Karpas-422 (cell line): ENCODE measurements around the gene TRPM3. TPM values are rescaled to one million over a fixed set of nuclear protein-coding genes. Genes with fewer than 3 reads are reported as not detected.

ENCODE experiments used
- DNase-seq: peaks from one replicate; pipeline ENCODE4 v3.0.0-alpha.2; 2015
- H2AFZ ChIP-seq: fragments of 200-600 bp; sonication (generic); 2 replicates; pipeline ENCODE4 v1.6.1; 2014; ENCODE audit warnings: antibody characterized with exemption, low read length, mixed read lengths
- H3K27ac ChIP-seq: fragments of 200-600 bp; sonication (generic); 2 replicates; pipeline ENCODE4 v1.5.1; 2014; ENCODE audit warnings: mild to moderate bottlenecking, low read length, moderate library complexity
- H3K27me3 ChIP-seq: fragments of 200-600 bp; sonication (generic); 2 replicates; pipeline ENCODE4 v1.6.1; 2014; ENCODE audit warnings: low read length, mixed read lengths
- H3K36me3 ChIP-seq: fragments of 200-600 bp; sonication (generic); 2 replicates; pipeline ENCODE4 v1.6.1; 2014; ENCODE audit warnings: low read length, mixed read lengths; ENCODE audit not compliant: insufficient read depth
- H3K4me1 ChIP-seq: fragments of 200-600 bp; sonication (generic); 2 replicates; pipeline ENCODE4 v1.6.1; 2014; ENCODE audit warnings: mild to moderate bottlenecking, low read length, mixed read lengths
- H3K4me2 ChIP-seq: fragments of 200-600 bp; sonication (generic); 2 replicates; pipeline ENCODE4 v1.6.1; 2014; ENCODE audit warnings: low read length, low read depth, mild to moderate bottlenecking; ENCODE audit not compliant: poor library complexity, severe bottlenecking
- H3K4me3 ChIP-seq: fragments of 200-600 bp; sonication (generic); 2 replicates; pipeline ENCODE4 v1.5.1; 2014; ENCODE audit warnings: mild to moderate bottlenecking, antibody characterized with exemption, low read length, mixed read lengths
- H3K79me2 ChIP-seq: fragments of 200-600 bp; sonication (generic); 2 replicates; pipeline ENCODE4 v1.6.1; 2014; ENCODE audit warnings: mild to moderate bottlenecking, low read length, mixed read lengths
- H3K9ac ChIP-seq: fragments of 200-600 bp; sonication (generic); 2 replicates; pipeline ENCODE4 v1.6.0; 2014; ENCODE audit warnings: low read length
- H3K9me2 ChIP-seq: fragments of 200-600 bp; sonication (generic), shearing (Covaris generic); replicated peaks from 2 replicates; pipeline ENCODE4 v1.6.0; 2014; ENCODE audit warnings: mild to moderate bottlenecking, low read length, moderate library complexity; ENCODE audit not compliant: insufficient read depth
- H3K9me3 ChIP-seq: fragments of 300-700, 200-600 bp; sonication (generic); 2 replicates; pipeline ENCODE4 v1.6.1; 2014; ENCODE audit warnings: low read length, mixed read lengths
- H4K20me1 ChIP-seq: fragments of 200-600 bp; sonication (generic); 2 replicates; pipeline ENCODE4 v1.6.1; 2014; ENCODE audit warnings: mild to moderate bottlenecking, antibody characterized with exemption, low read length, low read depth; ENCODE audit not compliant: insufficient read depth
- total RNA-seq: library from RNA; depleted of rRNA; stranded (reverse); fragments of >200 nt; shearing (Covaris generic); gene quantifications from 2 replicates; pipeline ENCODE4 v1.2.3, GENCODE V29; 2014; ENCODE audit warnings: low replicate concordance

The TRPM3 gene
- total RNA-seq, 1 experiment from 2014 or later: not detected

DNA sequence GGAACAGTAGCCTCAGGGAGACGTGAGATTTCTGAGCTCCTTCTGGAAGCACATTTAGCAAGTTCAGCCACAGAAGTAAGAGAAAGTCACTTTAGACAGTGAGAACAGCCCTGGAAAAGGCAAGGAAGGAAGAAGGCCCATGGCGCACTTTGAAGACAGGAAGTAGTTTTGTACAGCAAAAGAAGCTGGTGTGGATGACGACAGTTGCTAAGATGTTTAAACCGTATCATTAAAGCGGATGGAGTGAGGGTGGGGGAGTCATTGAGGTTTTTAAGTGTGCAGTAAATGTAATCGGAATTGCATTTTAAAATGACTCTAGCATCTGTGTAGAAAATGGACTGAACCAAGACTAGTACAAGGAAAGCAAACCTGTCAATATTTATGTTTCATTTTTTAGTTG lies 15.3 kb upstream of the TRPM3 start:
- Histone ChIP-seq H3K4me1 (no peaks in the 10 kb centered on the region), H3K36me3 (no peaks in the 10 kb centered on the region), H3K79me2 (no peaks in the 10 kb centered on the region), H3K9ac (no peak overlapping the region), H4K20me1 (no peaks in the 10 kb centered on the region), H2AFZ (no peak overlapping the region), H3K9me3 (no peaks in the 10 kb centered on the region), H3K9me2 (no peaks in the 10 kb centered on the region), H3K4me2 (no peak overlapping the region), H3K27me3 (no peaks in the 10 kb centered on the region), H3K4me3 (no peak overlapping the region), H3K27ac (no peak overlapping the region)
- no peak for DNase-seq

GRCh38 chr9:71131145-71131544 lies 9.7 kb upstream of the TRPM3 start:
- H3K36me3 ChIP-seq: no peaks in the 10 kb centered on the region
- no peak overlapping the region for H3K9ac ChIP-seq
- H3K4me1 ChIP-seq: no peaks in the 10 kb centered on the region
- no peaks in the 10 kb centered on the region for H3K27me3 ChIP-seq
- no peaks in the 10 kb centered on the region for H3K9me3 ChIP-seq
- no peaks in the 10 kb centered on the region for H3K79me2 ChIP-seq
- H3K4me2 ChIP-seq: no peak overlapping the region
- H3K4me3 ChIP-seq: no peak overlapping the region
- no peak for DNase-seq
- H2AFZ ChIP-seq: no peak overlapping the region
- H3K9me2 ChIP-seq: no peaks in the 10 kb centered on the region
- no peak overlapping the region for H3K27ac ChIP-seq
- H4K20me1 ChIP-seq: no peaks in the 10 kb centered on the region

GRCh38 chr9:71130521-71130920 lies 9.1 kb upstream of the TRPM3 start:
- H3K4me1 ChIP-seq: no peaks in the 10 kb centered on the region
- no peak overlapping the region for H3K4me3 ChIP-seq
- no peaks in the 10 kb centered on the region for H3K9me2 ChIP-seq
- H3K4me2 ChIP-seq: no peak overlapping the region
- no peaks in the 10 kb centered on the region for H3K27me3 ChIP-seq
- no peak overlapping the region for H2AFZ ChIP-seq
- no peak for DNase-seq
- H3K27ac ChIP-seq: no peak overlapping the region
- no peak overlapping the region for H3K9ac ChIP-seq
- H3K36me3 ChIP-seq: no peaks in the 10 kb centered on the region
- H4K20me1 ChIP-seq: no peaks in the 10 kb centered on the region
- H3K9me3 ChIP-seq: no peaks in the 10 kb centered on the region
- H3K79me2 ChIP-seq: no peaks in the 10 kb centered on the region

DNA sequence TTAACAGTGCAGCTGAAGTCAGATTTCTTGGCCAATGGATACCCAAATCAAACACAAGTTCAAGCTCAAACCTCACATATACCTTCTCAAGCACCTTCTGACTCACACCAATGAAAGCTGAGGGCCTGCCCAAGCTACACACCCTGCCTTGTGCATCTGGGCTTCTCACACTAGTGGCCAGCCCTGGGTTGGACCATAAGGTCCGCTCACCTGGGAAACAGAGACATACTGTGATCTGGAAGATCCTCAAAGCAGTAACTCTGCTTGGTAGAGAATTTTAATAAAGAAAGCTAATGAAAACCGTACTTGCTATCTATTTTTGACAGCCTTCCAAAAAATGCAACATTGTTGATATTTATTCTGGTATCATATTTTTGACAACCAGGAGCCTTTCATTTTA lies 7.4 kb upstream of the TRPM3 start:
- DNase-seq: no peak
- H3K36me3 ChIP-seq: no peaks in the 10 kb centered on the region
- no peak overlapping the region for H3K9ac ChIP-seq
- H3K9me3 ChIP-seq: no peaks in the 10 kb centered on the region
- H3K27me3 ChIP-seq: no peaks in the 10 kb centered on the region
- no peak overlapping the region for H3K27ac ChIP-seq
- H2AFZ ChIP-seq: no peak overlapping the region
- H3K9me2 ChIP-seq: no peaks in the 10 kb centered on the region
- H4K20me1 ChIP-seq: no peaks in the 10 kb centered on the region
- H3K4me2 ChIP-seq: no peak overlapping the region
- H3K4me1 ChIP-seq: no peaks in the 10 kb centered on the region
- no peak overlapping the region for H3K4me3 ChIP-seq
- no peaks in the 10 kb centered on the region for H3K79me2 ChIP-seq

GRCh38 chr9:71127301-71127700 lies 5.9 kb upstream of the TRPM3 start:
- H2AFZ ChIP-seq: no peak overlapping the region
- no peaks in the 10 kb centered on the region for H3K27me3 ChIP-seq
- no peak overlapping the region for H3K9ac ChIP-seq
- no peaks in the 10 kb centered on the region for H3K9me3 ChIP-seq
- no peaks in the 10 kb centered on the region for H3K36me3 ChIP-seq
- H3K79me2 ChIP-seq: no peaks in the 10 kb centered on the region
- no peaks in the 10 kb centered on the region for H3K4me1 ChIP-seq
- no peak overlapping the region for H3K27ac ChIP-seq
- DNase-seq: no peak
- no peaks in the 10 kb centered on the region for H4K20me1 ChIP-seq
- no peaks in the 10 kb centered on the region for H3K9me2 ChIP-seq
- no peak overlapping the region for H3K4me3 ChIP-seq
- no peak overlapping the region for H3K4me2 ChIP-seq

GRCh38 chr9:71122421-71122820 lies 1.0 kb upstream of the TRPM3 start:
- Histone ChIP-seq H3K4me1 (no peaks in the 10 kb centered on the region), H3K4me3 (no peak overlapping the region), H3K27me3 (no peaks in the 10 kb centered on the region), H3K9me3 (no peaks in the 10 kb centered on the region), H2AFZ (no peak overlapping the region), H4K20me1 (no peaks in the 10 kb centered on the region), H3K9ac (no peak overlapping the region), H3K36me3 (no peaks in the 10 kb centered on the region), H3K79me2 (no peaks in the 10 kb centered on the region), H3K9me2 (no peaks in the 10 kb centered on the region), H3K4me2 (no peak overlapping the region), H3K27ac (no peak overlapping the region)
- DNase-seq: no peak

DNA sequence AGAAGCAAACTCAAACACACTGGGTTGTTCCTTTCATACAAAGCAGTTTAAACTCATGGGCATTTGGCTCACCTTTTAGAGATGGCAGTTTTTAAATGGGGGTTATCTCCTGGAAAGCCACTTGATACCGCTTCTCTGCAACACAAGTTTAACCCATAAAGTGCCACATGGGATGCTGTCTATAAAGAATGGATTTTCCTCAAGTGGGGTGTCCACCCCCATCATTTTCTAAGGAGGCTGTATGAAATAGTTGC lies 528 bp upstream of the TRPM3 start:
- no peak for DNase-seq
- H3K4me2 ChIP-seq: no peak overlapping the region
- no peaks in the 10 kb centered on the region for H3K4me1 ChIP-seq
- H4K20me1 ChIP-seq: no peaks in the 10 kb centered on the region
- no peaks in the 10 kb centered on the region for H3K36me3 ChIP-seq
- no peaks in the 10 kb centered on the region for H3K79me2 ChIP-seq
- H2AFZ ChIP-seq: no peak overlapping the region
- H3K9me3 ChIP-seq: no peaks in the 10 kb centered on the region
- H3K9ac ChIP-seq: no peak overlapping the region
- H3K9me2 ChIP-seq: no peaks in the 10 kb centered on the region
- no peak overlapping the region for H3K4me3 ChIP-seq
- H3K27me3 ChIP-seq: no peaks in the 10 kb centered on the region
- no peak overlapping the region for H3K27ac ChIP-seq

DNA sequence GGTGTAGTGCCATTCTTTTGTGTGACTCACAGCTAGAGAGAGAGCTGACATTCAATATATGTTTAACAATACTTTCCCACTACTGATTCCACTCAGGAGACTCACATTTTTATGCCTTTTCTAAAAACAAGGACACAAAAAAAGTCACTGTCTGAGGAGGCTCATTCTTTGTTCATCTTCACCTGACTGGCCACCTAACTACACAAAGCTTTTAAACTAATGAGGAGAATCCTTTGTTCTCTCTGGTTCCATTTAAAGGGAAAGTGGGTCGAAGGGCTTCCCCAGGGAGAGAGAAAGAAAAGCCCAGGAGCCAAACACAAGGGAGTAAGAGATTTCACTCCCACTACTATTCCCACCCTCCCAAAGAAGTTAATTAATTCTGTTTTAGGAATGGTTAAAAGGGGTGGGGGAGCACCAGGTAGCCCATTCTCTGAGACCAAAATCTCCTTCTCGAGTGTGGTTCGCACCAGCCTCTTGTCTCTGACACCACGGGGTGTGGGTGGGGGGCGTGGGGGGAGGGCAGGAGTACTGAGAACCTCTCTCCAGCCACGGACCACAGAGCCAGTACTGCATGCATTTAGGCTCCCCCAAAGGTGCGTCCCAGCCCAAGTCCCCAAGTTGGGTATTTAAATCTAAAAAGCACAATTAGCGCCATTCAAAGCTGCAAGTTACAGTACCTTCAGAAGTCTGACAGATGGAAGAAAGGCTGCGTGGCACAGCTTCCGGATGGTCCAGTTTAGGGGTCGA lies 747 bp downstream of the TRPM3 start:
- Histone ChIP-seq H4K20me1 (no peaks in the 10 kb centered on the region), H3K4me3 (no peak overlapping the region), H3K36me3 (no peaks in the 10 kb centered on the region), H3K9me3 (no peaks in the 10 kb centered on the region), H3K9ac (no peak overlapping the region), H3K79me2 (no peaks in the 10 kb centered on the region), H3K4me1 (no peaks in the 10 kb centered on the region), H3K27ac (no peak overlapping the region), H3K4me2 (no peak overlapping the region), H3K9me2 (no peaks in the 10 kb centered on the region), H3K27me3 (no peaks in the 10 kb centered on the region), H2AFZ (no peak overlapping the region)
- no peak for DNase-seq

- H3K9me3 ChIP-seq: no peaks in the 10 kb centered on the region
- H2AFZ ChIP-seq: no peak overlapping the region
- no peaks in the 10 kb centered on the region for H3K79me2 ChIP-seq
- H3K36me3 ChIP-seq: no peaks in the 10 kb centered on the region
- DNase-seq: no peak
- H4K20me1 ChIP-seq: no peaks in the 10 kb centered on the region
- no peaks in the 10 kb centered on the region for H3K9me2 ChIP-seq
- H3K4me2 ChIP-seq: no peak overlapping the region
- H3K27ac ChIP-seq: no peak overlapping the region
- H3K27me3 ChIP-seq: no peaks in the 10 kb centered on the region
- H3K9ac ChIP-seq: no peak overlapping the region
- no peaks in the 10 kb centered on the region for H3K4me1 ChIP-seq
- no peak overlapping the region for H3K4me3 ChIP-seq
Measured at GRCh38 chr9:71119746-71120145, 1.7 kb downstream of the TRPM3 start.
